Activated CD4-positive, alpha-beta memory T cell treated with anti-CD3 and anti-CD28 coated beads, Interleukin-2, amount 10 ng/mL, durations not matched to agents 7 days and 5 days (primary cell): ENCODE measurements around the gene VSIG1. TPM values are rescaled to one million over a fixed set of nuclear protein-coding genes. Genes with fewer than 3 reads are reported as not detected.

Experiments
- CTCF ChIA-PET: fragments of 350-600 bp; sonication (Branson Sonifier 250); formaldehyde crosslinking; loops from one replicate; lab custom pipeline; 2021; ENCODE audit warnings: antibody characterized with exemption, inconsistent platforms; lab: Charles Lee
- POLR2A ChIA-PET: fragments of 350-600 bp; sonication (Branson Sonifier 250); formaldehyde crosslinking; loops from one replicate; lab custom pipeline; 2021; ENCODE audit warnings: antibody characterized with exemption; lab: Charles Lee
- DNase-seq: peaks from one replicate; pipeline ENCODE4 v3.0.0-alpha.2; 2020
- H3K27ac Mint-ChIP-seq: one replicate; pipeline ENCODE4 v1.8.0; 2021; ENCODE audit warnings: mild to moderate bottlenecking, mixed read lengths
- H3K27me3 Mint-ChIP-seq: one replicate; pipeline ENCODE4 v1.8.0; 2021; ENCODE audit warnings: mixed read lengths
- H3K36me3 Mint-ChIP-seq: one replicate; pipeline ENCODE4 v1.8.0; 2021; ENCODE audit warnings: low read depth, mixed read lengths
- H3K4me1 Mint-ChIP-seq: one replicate; pipeline ENCODE4 v1.8.0; 2021; ENCODE audit warnings: mixed read lengths
- H3K4me3 Mint-ChIP-seq: one replicate; pipeline ENCODE4 v1.8.0; 2021; ENCODE audit warnings: mild to moderate bottlenecking, mixed read lengths
- H3K9me3 Mint-ChIP-seq: one replicate; pipeline ENCODE4 v1.8.0; 2021; ENCODE audit warnings: mixed read lengths
- total RNA-seq, 2 experiments: library from RNA; stranded (reverse); gene quantifications; one replicate each; pipeline ENCODE4 v1.2.3, GENCODE V29; 2021

VSIG1 gene
- total RNA-seq, 2 experiments from 2014 or later, result 5.0 to 6.8 TPM

DNA sequence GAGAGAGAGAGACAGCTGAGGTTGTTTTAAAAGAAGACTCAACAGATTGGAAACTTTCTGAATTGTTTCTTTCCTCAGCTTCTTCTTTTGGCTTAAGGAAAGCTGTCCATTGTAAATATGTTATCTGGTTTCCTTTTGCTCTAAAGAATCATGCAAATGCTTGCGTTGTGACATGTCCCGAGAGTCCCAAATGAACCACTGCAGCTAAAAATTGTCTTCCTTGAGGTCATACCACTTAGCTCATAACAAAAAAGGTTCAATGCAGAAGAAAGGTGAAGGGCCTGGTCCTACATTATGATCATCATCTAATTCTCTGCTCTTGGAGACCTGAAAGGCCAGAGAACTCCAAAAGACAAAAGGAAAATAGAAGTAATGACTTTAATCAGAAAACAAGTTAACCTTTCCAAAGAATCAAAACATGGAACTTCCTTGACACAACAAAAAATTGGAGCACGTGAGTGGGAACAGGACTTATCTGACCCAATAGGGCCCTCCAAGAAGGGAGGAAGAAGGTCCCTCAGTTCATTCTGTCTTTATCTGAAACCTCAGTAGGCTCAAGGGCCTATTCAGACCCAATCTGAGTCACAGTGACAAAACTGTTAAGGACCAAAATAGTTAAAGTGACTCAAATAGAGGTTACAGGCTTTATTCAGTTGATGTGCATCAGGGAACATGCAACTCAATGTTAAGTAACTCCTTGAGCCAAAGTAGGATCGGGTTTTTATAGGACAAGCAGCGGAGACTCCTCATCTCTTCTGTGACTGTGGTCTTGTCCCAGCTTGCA lies 14.7 kb upstream of the VSIG1 start:
- Mint-ChIP-seq H3K27me3 (no peaks in the 10 kb centered on the region), H3K27ac (no peak overlapping the region), H3K9me3 (no peaks in the 10 kb centered on the region), H3K36me3 (no peaks in the 10 kb centered on the region), H3K4me1 (peaks cover 3% of the 10 kb centered on the region), H3K4me3 (no peak overlapping the region)
- no peak for DNase-seq
- ChIA-PET POLR2A (no interaction called here), CTCF (no interaction called here)

DNA sequence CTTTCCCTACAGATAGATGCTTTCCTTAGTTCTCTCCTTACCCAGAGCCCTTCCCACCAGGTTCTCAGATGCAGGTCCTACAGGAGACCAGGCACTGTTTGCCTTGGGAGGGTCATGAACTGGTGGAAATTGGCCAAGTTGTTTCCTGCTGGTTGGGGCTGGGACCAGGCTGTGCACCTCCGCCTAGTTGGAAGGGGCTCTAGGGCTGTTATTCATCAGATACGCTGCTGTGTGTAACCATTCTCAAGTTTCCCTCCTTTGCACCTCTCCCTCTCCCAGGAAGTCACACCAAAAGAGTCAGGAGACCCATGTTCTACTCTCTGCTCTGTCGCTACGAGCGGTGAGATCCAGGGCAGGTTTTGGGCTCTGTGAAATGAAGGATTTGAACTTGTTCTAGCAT lies 11.9 kb upstream of the VSIG1 start:
- no peak for DNase-seq
- H3K4me1 Mint-ChIP-seq, result no peaks in the 10 kb centered on the region
- no peaks in the 10 kb centered on the region for H3K9me3 Mint-ChIP-seq
- POLR2A ChIA-PET, result no interaction called here
- H3K36me3 Mint-ChIP-seq, result no peaks in the 10 kb centered on the region
- no peaks in the 10 kb centered on the region for H3K27me3 Mint-ChIP-seq
- CTCF ChIA-PET, result no interaction called here
- H3K27ac Mint-ChIP-seq, result no peak overlapping the region
- H3K4me3 Mint-ChIP-seq, result no peak overlapping the region

DNA sequence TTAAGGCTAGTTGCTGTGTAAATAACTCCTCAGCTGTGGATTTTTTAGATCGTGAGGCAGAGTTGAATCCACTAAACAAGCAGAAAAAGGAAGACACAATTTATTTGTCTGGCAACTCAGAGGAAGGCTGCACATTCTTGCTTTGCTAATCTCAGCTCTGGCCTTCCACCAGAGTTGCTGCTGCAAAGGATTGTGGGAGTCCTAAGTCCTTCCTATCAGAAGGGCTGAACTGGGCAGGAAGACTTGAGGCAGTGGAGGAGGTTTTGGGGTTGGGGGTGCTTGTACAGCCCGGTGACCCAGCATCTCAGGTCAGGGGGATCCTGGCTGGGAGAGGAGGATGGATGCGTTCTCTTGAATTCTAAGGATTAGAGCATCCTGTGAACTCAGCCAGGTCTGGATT lies 11.0 kb upstream of the VSIG1 start:
- H3K9me3 Mint-ChIP-seq, result no peaks in the 10 kb centered on the region
- H3K4me1 Mint-ChIP-seq, result no peaks in the 10 kb centered on the region
- ChIA-PET POLR2A (no interaction called here), CTCF (no interaction called here)
- H3K4me3 Mint-ChIP-seq, result no peak overlapping the region
- DNase-seq, result no peak
- no peaks in the 10 kb centered on the region for H3K36me3 Mint-ChIP-seq
- H3K27ac Mint-ChIP-seq, result no peak overlapping the region
- H3K27me3 Mint-ChIP-seq, result no peaks in the 10 kb centered on the region

DNA sequence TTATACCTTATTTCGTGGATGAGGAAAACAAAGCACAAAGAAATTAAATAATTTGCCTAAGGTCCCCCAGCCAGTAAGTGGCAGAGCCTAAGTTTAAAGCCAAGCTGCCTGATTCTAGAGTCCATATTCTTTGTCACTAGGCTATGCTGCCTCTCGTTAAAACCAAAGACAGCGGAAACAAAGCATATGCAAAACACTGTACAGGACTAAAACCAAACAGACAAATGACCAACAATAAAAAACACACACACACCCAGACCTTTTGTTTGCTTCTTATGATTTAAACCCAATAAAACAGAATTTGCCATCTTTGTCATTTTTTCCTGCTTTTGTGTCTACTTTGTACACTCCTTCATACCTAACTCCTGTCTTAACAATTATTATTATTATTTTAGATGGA lies 10.1 kb upstream of the VSIG1 start:
- Mint-ChIP-seq H3K36me3 (no peaks in the 10 kb centered on the region), H3K4me3 (no peak overlapping the region), H3K9me3 (no peaks in the 10 kb centered on the region), H3K27me3 (no peaks in the 10 kb centered on the region), H3K4me1 (no peaks in the 10 kb centered on the region), H3K27ac (no peak overlapping the region)
- POLR2A ChIA-PET, result no interaction called here
- CTCF ChIA-PET, result no interaction called here
- no peak for DNase-seq

DNA sequence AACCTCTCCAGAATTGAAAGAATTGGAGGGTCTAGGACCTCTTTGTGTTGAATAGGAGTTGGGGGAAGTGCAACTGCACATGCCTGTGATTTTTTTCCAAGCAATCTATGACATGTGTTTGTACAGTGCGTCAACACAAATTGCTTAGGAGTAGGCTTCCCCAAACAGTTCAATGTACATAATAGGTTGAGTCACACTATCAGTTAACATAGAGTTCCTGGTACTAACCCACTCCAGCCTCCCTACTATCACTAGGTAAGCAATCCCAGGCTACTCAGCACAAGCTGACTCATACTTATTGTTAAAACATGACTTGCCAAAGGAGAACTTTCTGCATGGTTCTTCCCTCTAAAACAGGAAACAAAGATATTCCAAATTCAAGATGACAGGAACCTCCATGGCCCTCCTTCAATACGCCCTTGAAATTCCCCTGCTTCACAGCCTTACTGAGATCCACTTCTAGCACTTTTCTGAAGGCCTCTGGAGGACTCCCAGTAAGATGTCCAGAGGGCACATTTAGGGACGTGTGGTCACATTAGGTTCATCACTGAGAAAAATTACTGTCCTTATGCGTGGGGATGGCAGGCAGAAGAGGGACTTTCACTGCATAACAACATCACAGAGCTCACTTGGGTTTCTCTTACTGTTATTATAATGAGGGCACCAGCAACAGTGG lies 8.4 kb upstream of the VSIG1 start:
- ChIA-PET POLR2A (no interaction called here), CTCF (no interaction called here)
- no peak for DNase-seq
- Mint-ChIP-seq H3K27me3 (no peaks in the 10 kb centered on the region), H3K27ac (no peak overlapping the region), H3K4me3 (no peak overlapping the region), H3K4me1 (no peaks in the 10 kb centered on the region), H3K36me3 (no peaks in the 10 kb centered on the region), H3K9me3 (no peaks in the 10 kb centered on the region)

DNA sequence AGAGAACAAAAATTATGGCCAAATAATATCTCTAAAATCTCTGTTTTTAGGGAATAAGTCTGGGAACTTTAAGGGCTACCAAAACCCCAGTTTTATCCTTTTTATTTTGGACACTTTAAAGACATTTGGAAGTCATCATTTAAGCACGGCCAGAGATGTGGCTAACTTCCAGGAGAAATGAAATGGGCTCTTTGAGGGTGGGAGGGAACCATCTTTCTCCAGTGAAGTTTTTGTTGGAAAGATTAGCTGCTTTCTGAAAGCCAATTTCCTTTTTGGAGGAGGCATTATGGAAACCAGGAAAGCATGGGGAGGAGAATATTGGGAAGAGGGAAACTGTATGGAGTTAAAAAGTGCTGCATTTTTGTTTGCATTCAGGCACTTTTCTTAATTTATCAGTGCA lies 4.8 kb downstream of the VSIG1 start:
- Mint-ChIP-seq H3K27ac (no peak overlapping the region), H3K27me3 (no peaks in the 10 kb centered on the region), H3K36me3 (no peaks in the 10 kb centered on the region), H3K4me1 (peaks cover 3% of the 10 kb centered on the region), H3K9me3 (no peaks in the 10 kb centered on the region), H3K4me3 (no peak overlapping the region)
- DNase-seq, result no peak
- ChIA-PET POLR2A (no interaction called here), CTCF (no interaction called here)

DNA sequence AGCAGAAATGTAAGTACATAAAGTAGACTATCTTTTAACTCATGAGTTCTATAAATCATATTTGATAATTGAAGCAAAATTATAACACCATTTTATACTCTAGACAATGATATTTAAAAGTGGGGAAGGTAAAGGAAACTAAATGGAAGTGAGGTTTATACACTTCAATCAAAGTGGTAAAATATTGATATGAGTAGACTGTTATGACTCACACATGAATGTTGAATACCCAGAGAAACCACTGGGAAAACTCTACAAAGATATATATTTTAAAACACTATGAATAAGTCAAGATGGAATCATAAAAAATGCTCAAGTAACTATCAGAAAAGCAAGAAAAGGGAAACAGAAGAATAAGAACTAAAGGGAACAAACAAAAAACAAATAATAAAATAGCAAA lies 8.4 kb downstream of the VSIG1 start:
- peaks cover 3% of the 10 kb centered on the region for H3K4me1 Mint-ChIP-seq
- CTCF ChIA-PET, result no interaction called here
- no peaks in the 10 kb centered on the region for H3K9me3 Mint-ChIP-seq
- H3K27ac Mint-ChIP-seq, result no peak overlapping the region
- no peak overlapping the region for H3K4me3 Mint-ChIP-seq
- no peaks in the 10 kb centered on the region for H3K36me3 Mint-ChIP-seq
- POLR2A ChIA-PET, result no interaction called here
- DNase-seq, result no peak
- H3K27me3 Mint-ChIP-seq, result no peaks in the 10 kb centered on the region

DNA sequence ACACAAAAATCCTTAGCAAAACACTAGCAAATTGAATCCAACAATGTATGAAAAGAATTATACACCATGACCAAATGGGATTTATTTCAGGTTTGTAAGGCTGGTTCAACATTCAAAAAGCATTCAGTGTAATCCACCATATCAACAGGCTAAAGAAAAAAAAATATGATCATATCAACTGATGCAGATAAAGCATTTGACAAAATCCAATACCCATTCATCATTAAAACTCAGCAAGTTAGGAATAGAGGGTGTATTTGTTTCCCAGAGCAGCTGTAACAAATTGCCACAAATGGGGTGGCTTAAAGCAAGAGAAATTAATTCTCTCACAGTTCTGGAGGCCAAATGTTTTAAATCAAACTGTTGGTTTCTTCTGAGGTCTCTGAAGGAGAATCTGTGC lies 10.7 kb downstream of the VSIG1 start:
- no peak overlapping the region for H3K27ac Mint-ChIP-seq
- no peak overlapping the region for H3K4me3 Mint-ChIP-seq
- H3K27me3 Mint-ChIP-seq, result no peaks in the 10 kb centered on the region
- no peaks in the 10 kb centered on the region for H3K9me3 Mint-ChIP-seq
- H3K36me3 Mint-ChIP-seq, result no peaks in the 10 kb centered on the region
- peaks cover 3% of the 10 kb centered on the region for H3K4me1 Mint-ChIP-seq
- CTCF ChIA-PET, result no interaction called here
- POLR2A ChIA-PET, result no interaction called here
- DNase-seq, result no peak

DNA sequence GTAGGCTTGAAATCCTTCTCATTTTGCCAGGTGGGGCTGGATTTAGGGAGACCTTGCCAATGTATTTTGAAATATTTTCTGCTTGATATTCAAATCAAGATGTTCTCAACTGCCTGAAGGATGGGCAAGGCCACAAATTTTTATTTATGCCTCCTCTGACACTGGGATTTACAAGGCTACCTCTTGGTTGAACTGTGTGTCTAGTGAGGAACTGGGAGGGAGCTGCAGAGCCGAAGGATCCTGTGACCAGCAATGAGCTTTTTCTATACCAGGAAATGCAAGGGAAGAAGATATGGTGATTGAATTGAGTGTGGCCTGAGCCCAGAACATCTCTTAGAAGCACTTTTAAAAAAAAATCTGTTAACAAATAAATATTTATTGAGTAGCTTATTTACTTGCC lies 14.9 kb downstream of the VSIG1 start:
- Mint-ChIP-seq H3K27me3 (no peaks in the 10 kb centered on the region), H3K9me3 (no peaks in the 10 kb centered on the region), H3K4me3 (no peak overlapping the region), H3K27ac (no peak overlapping the region), H3K4me1 (no peaks in the 10 kb centered on the region), H3K36me3 (no peaks in the 10 kb centered on the region)
- CTCF ChIA-PET, result no interaction called here
- POLR2A ChIA-PET, result no interaction called here
- DNase-seq, result no peak

DNA sequence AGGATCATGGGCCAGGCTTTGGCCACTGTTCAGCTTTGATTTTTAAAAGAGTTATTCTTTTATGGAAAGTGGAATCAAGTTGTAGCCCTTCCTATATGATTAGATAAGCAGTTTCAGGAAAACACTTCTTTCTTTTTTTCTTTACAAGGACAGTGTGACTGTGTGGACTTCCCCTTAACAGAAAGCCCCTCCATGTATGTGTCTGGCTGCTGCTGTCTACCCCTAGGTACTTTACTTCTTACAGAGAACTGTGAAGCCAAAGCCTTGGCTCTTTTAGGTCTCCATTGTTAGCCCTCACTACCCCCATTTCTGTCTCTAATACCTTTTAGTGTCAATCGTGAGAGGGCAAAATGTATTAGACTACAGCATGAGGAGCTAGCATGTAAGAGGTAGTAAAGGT lies 19.1 kb downstream of the VSIG1 start:
- CTCF ChIA-PET, result no interaction called here
- POLR2A ChIA-PET, result no interaction called here
- no peak for DNase-seq
- H3K4me3 Mint-ChIP-seq, result no peak overlapping the region
- H3K36me3 Mint-ChIP-seq, result no peaks in the 10 kb centered on the region
- no peaks in the 10 kb centered on the region for H3K4me1 Mint-ChIP-seq
- no peaks in the 10 kb centered on the region for H3K9me3 Mint-ChIP-seq
- no peaks in the 10 kb centered on the region for H3K27me3 Mint-ChIP-seq
- H3K27ac Mint-ChIP-seq, result no peak overlapping the region

DNA sequence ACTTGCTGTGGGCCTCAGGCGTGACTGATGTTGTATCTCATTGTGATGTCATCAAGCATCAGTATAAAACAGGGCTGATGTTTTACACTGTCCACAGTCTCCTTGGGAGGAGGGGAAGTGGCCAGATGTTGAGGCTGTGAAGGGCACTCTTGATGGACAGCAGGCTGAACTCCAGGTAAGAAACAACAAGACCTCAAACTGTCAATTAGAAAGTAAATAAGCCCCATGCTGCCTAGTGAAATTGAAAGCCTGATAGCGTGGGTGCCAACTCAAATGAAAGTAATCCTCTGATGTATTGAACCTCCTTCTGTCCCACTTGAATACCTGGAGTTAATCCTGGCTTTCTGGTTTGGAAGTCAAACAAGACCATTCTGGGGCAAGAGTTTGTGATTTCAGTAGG lies 19.7 kb downstream of the VSIG1 start:
- H3K4me1 Mint-ChIP-seq, result no peaks in the 10 kb centered on the region
- no peaks in the 10 kb centered on the region for H3K36me3 Mint-ChIP-seq
- H3K27ac Mint-ChIP-seq, result no peak overlapping the region
- H3K9me3 Mint-ChIP-seq, result no peaks in the 10 kb centered on the region
- ChIA-PET POLR2A (no interaction called here), CTCF (no interaction called here)
- peaks cover 2% of the 10 kb centered on the region for H3K27me3 Mint-ChIP-seq
- DNase-seq, result no peak
- H3K4me3 Mint-ChIP-seq, result no peak overlapping the region

DNA sequence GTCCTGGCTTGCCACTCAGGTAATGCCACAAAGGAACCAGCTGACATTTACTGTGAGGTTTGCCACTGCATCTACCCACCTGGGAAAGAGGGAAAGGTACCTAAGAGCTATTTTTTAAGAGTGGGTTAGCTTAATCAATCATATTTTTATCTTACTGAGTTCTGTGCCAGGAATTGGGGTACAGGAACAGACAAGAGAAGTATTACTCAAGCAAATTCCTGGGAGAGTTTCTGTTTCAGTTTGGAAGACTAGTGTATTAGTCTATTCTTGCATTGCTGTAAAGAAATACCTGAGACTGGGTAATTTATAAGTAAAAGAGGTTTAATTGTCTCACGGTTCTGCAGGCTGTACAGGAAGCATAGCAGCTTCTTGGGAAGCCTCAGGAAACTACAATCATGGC lies 23.3 kb downstream of the VSIG1 start:
- no peak for DNase-seq
- Mint-ChIP-seq H3K36me3 (no peaks in the 10 kb centered on the region), H3K4me3 (no peak overlapping the region), H3K27ac (no peak overlapping the region), H3K27me3 (peaks cover 4% of the 10 kb centered on the region), H3K4me1 (no peaks in the 10 kb centered on the region), H3K9me3 (no peaks in the 10 kb centered on the region)
- ChIA-PET POLR2A (no interaction called here), CTCF (interaction anchor here (1.2 kb wide), 1 partner anchor 47 kb away, joined by 4 read pairs; no protein-coding TSS in a partner anchor)

DNA sequence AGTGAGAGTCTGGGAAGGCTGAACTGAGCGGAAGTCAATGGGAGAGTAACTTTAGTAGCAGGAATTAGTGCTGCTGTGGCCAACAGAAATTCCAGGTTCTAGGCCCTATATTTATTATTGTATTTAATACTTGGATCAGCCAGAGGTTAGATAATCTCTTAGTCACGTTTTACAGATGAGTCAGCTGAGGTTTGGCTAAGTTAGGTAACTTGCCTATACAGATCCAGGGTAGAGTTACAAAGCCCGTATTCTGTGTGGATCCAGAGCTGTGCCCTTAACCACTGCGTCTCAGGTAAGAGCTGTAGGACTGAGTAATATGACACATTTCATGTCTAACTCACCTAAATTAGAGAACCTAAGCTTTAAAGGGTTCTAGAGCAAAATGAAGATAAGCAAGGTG lies 26.0 kb downstream of the VSIG1 start:
- H3K36me3 Mint-ChIP-seq, result no peaks in the 10 kb centered on the region

DNA sequence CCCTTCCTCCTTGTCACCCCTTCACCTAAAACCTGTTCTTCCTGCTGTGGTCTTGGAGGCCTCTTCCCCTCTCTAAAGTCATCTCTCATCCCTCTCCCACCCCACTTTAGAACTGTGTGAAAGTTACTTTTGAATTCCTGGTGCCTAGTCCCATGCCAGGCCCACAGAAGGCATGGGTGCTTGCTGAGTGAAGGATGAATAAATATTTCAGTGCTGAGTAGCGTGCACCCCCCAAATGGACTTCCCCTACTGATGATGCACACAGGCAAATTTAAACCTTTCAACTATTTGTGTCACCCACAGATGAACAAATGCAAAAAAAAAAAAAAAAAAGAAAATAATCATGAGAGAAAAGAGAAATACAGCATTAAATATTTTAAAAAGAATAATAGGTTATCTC lies 26.7 kb downstream of the VSIG1 start:
- Mint-ChIP-seq H3K4me1 (no peaks in the 10 kb centered on the region), H3K9me3 (no peaks in the 10 kb centered on the region), H3K27ac (no peak overlapping the region), H3K36me3 (no peaks in the 10 kb centered on the region), H3K27me3 (peaks cover 4% of the 10 kb centered on the region), H3K4me3 (no peak overlapping the region)
- ChIA-PET CTCF (interaction anchor here (1.4 kb wide), 1 partner anchor 51 kb away, joined by 9 read pairs; no protein-coding TSS in a partner anchor), POLR2A (no interaction called here)
- DNase-seq, result no peak

More for the DNA sequence above, 26.0 kb downstream of the VSIG1 start:
- ChIA-PET CTCF (interaction anchor here (0.7 to 1.4 kb wide), 2 partner anchors 49 to 50 kb away, joined by 5 to 9 read pairs; no protein-coding TSS in a partner anchor), POLR2A (no interaction called here)
- Mint-ChIP-seq H3K27me3 (peaks cover 4% of the 10 kb centered on the region), H3K27ac (no peak overlapping the region), H3K4me1 (no peaks in the 10 kb centered on the region), H3K4me3 (no peak overlapping the region), H3K9me3 (no peaks in the 10 kb centered on the region)
- no peak for DNase-seq
